ENCODE data around the gene FNIP1. TPM values are rescaled to one million over a fixed set of nuclear protein-coding genes. Genes with fewer than 3 reads are reported as not detected.

The FNIP1 gene
- total RNA-seq, 6 experiments from 2014 or later: 14.2 to 25.2 (median 20.9) TPM

GRCh38 chr5:131757830-131758519 lies 38.8 kb downstream of the FNIP1 start:
- no peak overlapping the region for H3K27ac ChIP-seq
- ATAC-seq: no peak
- H3K4me3 ChIP-seq: no peak overlapping the region
- DNase-seq: no peak
- TF ChIP-seq POLR2A (IDR thresholded peaks at IDR 0.05): no peak
- TF ChIP-seq CTCF (IDR thresholded peaks at IDR 0.05): no peak
- intact Hi-C loops (cut with DNase I): no loop called here
- H3K36me3 ChIP-seq: no peaks in the 10 kb centered on the region
- no peaks in the 10 kb centered on the region for H3K27me3 ChIP-seq
- peaks cover 0 to 17% (median 4%) of the 10 kb centered on the region in 4 donors for H3K4me1 ChIP-seq
- 100% methylated on average over 1 of the region's 1 CpG for WGBS (ENCODE audit: insufficient coverage, low coverage, low lambda C conversion rate, missing lambda C conversion rate)
- no peaks in the 10 kb centered on the region for H3K9me3 ChIP-seq

- TF ChIP-seq CTCF (IDR thresholded peaks at IDR 0.05): no peak
- no peak for TF ChIP-seq POLR2A (IDR thresholded peaks at IDR 0.05)
- ATAC-seq: no peak
- no peaks in the 10 kb centered on the region for H3K9me3 ChIP-seq
- H3K27ac ChIP-seq: no peak overlapping the region
- 31% methylated on average over 1 of the region's 1 CpG for WGBS (ENCODE audit: insufficient coverage, low coverage, low lambda C conversion rate, missing lambda C conversion rate)
- no peaks in the 10 kb centered on the region for H3K27me3 ChIP-seq
- H3K4me3 ChIP-seq: no peak overlapping the region
- intact Hi-C loops (cut with DNase I): no loop called here
- H3K36me3 ChIP-seq: no peaks in the 10 kb centered on the region
- no peak for DNase-seq
- peaks cover 0 to 17% (median 4%) of the 10 kb centered on the region in 4 donors for H3K4me1 ChIP-seq
Measured at GRCh38 chr5:131756942-131757341, 39.9 kb downstream of the FNIP1 start.

DNA sequence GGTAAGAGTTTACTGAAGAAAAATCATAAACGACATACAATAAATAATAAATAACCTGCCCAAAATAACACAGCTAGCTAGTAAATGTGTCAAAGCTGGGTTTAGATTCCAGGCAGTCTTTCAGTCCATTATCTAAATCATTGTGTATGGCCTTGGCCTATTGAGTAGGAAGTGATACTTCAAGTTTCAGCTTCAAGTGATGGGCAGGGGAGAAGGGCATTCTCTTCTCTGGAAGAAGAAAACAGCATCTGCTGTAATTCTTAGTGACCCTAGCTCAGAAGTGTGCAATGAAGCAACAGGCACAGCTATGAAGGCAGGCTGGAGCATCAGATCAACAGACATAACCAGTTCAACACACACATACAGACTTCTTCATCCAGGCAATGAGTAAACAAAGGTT lies 42.5 kb downstream of the FNIP1 start:
- Histone ChIP-seq H3K27me3 (no peaks in the 10 kb centered on the region), H3K9me3 (no peaks in the 10 kb centered on the region), H3K4me1 (peaks cover 0 to 8% (median 4%) of the 10 kb centered on the region in 4 donors), H3K36me3 (no peaks in the 10 kb centered on the region), H3K4me3 (no peak overlapping the region), H3K27ac (no peak overlapping the region)
- intact Hi-C loops (cut with DNase I): no loop called here
- no peak for TF ChIP-seq POLR2A (IDR thresholded peaks at IDR 0.05)
- TF ChIP-seq CTCF (IDR thresholded peaks at IDR 0.05): no peak
- WGBS (ENCODE audit: insufficient coverage, low coverage, low lambda C conversion rate, missing lambda C conversion rate): 62% methylated on average over 1 of the region's 1 CpG
- DNase-seq (no peak), ATAC-seq (no peak)

DNA sequence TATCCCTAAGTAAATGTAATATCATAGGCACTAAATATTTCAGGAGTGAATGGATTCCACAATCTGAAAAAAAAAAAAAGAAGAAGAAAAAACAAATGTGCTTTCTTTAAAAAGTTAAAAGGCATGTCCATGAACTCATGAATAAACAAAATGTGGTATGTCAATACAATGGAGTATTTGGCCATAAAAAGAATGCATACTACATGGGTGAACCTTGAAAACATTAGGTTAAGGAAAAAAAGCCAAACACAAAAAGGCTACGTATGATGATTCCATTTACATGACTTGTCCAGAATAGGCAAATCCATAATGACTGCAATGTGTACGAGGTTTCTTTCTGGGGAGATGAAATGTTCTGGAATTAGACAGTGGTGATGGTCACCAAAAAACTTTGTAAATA lies 45.3 kb downstream of the FNIP1 start:
- no peaks in the 10 kb centered on the region for H3K4me1 ChIP-seq
- intact Hi-C loops (cut with DNase I): no loop called here
- H3K27ac ChIP-seq: no peak overlapping the region
- TF ChIP-seq CTCF (IDR thresholded peaks at IDR 0.05) (no peak), POLR2A (IDR thresholded peaks at IDR 0.05) (no peak)
- no peaks in the 10 kb centered on the region for H3K27me3 ChIP-seq
- DNase-seq: no peak
- H3K4me3 ChIP-seq: no peak overlapping the region
- no peak for ATAC-seq
- no peaks in the 10 kb centered on the region for H3K36me3 ChIP-seq
- WGBS (ENCODE audit: insufficient coverage, low coverage, low lambda C conversion rate, missing lambda C conversion rate): 93% methylated on average over 2 of the region's 2 CpGs
- no peaks in the 10 kb centered on the region for H3K9me3 ChIP-seq
